GM12878 (cell line): ENCODE measurements around the gene IRGC. TPM values are rescaled to one million over a fixed set of nuclear protein-coding genes. Genes with fewer than 3 reads are reported as not detected.

Experiments used
- EGR1 ChIP-seq, 2 experiments: IDR thresholded peaks; 1 replicate in 1 of 2; 2 replicates in 1 of 2; pipeline ENCODE4 v1.6.1; 2011 to 2012; ENCODE audit warnings: low read depth in 2 of 2, low read length in 2 of 2, borderline replicate concordance in 1 of 2, mild to moderate bottlenecking in 1 of 2, moderate library complexity in 1 of 2
- FOXM1 ChIP-seq: IDR thresholded peaks from 2 replicates; pipeline ENCODE4 v1.6.1; 2012; ENCODE audit warnings: low read depth, mild to moderate bottlenecking, inconsistent platforms, low read length, moderate library complexity
- IKZF1 ChIP-seq: fragments of 450-650 bp; conservative IDR thresholded peaks from 2 replicates; pipeline ENCODE4 v1.6.1; 2017; ENCODE audit warnings: antibody characterized with exemption, mild to moderate bottlenecking
- PML ChIP-seq: IDR thresholded peaks from 2 replicates; pipeline ENCODE4 v1.6.1; 2012; ENCODE audit warnings: low read length, inconsistent platforms
- TCF12 ChIP-seq: IDR thresholded peaks from 2 replicates; pipeline ENCODE4 v1.6.1; 2011; ENCODE audit warnings: low read depth, mild to moderate bottlenecking, low read length
- YY1 ChIP-seq: IDR thresholded peaks from 2 replicates; pipeline ENCODE4 v1.6.1; 2011; ENCODE audit warnings: low read depth, mild to moderate bottlenecking, low read length
- ZSCAN29 ChIP-seq: fragments of 450-650 bp; IDR thresholded peaks from 2 replicates; pipeline ENCODE4 v1.6.1; 2017; ENCODE audit warnings: mild to moderate bottlenecking, moderate library complexity
- polyA plus RNA-seq, 11 experiments: library from polyadenylated mRNA; depleted of rRNA in 4 of 11; unstranded in 6 of 11; stranded (reverse) in 5 of 11; fragments of >200 nt; fragmentation: Nextera tagmentation in 4 of 11; fragmentation: Illumina TruSeq in 1 of 11; extraction: Ambion mirVana in 4 of 11; extraction: Trizol in 1 of 11; gene quantifications; 1 replicate in 1 of 11; 2 replicates in 10 of 11; pipeline versions ENCODE4 v1.2.1 to v1.2.3, GENCODE V29; 2011 to 2016; ENCODE audit warnings: inconsistent platforms in 2 of 11, missing spikeins in 2 of 11, low read depth in 1 of 11
- total RNA-seq, 4 experiments: library from RNA; depleted of rRNA in 3 of 4; stranded (reverse); fragments of >200 nt in 3 of 4; fragmentation: Illumina TruSeq in 1 of 4; extraction: Trizol in 1 of 4; gene quantifications; 2 replicates each; pipeline versions ENCODE4 v1.2.1 to v1.2.3, GENCODE V29; 2013 to 2021
- TF ChIP-seq, protein P1 (sequence below): fragments of 450-650 bp; IDR thresholded peaks from 2 replicates; pipeline ENCODE4 v1.6.1; 2018; ENCODE audit warnings: borderline replicate concordance, mild to moderate bottlenecking; ENCODE audit not compliant: partially characterized antibody
- TF ChIP-seq, protein P2 (sequence below): IDR thresholded peaks from 2 replicates; pipeline ENCODE4 v1.6.1; 2012; ENCODE audit warnings: low read length, inconsistent platforms

Gene IRGC
- total and polyA plus RNA-seq, 10 of the 15 experiments (the other 5 are each of a cell fraction or from before 2014, with no cell fraction given): 0.04 TPM; not detected in 9

DNA sequence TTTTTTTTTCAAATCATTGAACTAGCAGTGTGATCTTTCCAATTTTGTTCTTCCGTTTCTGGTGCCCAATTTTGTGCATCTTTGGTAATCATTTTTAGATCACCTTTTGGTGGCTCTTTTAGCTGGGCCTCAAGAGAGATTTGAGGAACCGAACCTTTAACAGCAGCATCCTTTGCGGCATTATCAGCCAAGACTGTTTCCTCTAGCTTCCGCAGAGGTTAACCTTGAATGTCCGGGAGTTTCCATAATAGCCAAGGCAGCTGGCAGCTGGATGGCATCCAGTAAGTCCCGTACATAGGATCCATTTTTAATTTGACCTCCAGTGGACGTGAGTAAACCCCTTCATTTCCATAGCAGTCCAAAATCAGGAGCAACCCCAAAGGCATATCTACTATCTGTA is 9.6 kb downstream of the IRGC start (continued):
- TF ChIP-seq EGR1 (IDR thresholded peaks at IDR 0.05; ENCODE audit: borderline replicate concordance in 1 of 2, low read depth in 2 of 2, low read length in 2 of 2): no peak
- TF ChIP-seq, protein P1, sequence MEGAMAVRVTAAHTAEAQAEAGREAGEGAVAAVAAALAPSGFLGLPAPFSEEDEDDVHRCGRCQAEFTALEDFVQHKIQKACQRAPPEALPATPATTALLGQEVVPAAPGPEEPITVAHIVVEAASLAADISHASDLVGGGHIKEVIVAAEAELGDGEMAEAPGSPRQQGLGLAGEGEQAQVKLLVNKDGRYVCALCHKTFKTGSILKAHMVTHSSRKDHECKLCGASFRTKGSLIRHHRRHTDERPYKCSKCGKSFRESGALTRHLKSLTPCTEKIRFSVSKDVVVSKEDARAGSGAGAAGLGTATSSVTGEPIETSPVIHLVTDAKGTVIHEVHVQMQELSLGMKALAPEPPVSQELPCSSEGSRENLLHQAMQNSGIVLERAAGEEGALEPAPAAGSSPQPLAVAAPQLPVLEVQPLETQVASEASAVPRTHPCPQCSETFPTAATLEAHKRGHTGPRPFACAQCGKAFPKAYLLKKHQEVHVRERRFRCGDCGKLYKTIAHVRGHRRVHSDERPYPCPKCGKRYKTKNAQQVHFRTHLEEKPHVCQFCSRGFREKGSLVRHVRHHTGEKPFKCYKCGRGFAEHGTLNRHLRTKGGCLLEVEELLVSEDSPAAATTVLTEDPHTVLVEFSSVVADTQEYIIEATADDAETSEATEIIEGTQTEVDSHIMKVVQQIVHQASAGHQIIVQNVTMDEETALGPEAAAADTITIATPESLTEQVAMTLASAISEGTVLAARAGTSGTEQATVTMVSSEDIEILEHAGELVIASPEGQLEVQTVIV: no peak
- TF ChIP-seq FOXM1: peak; percentile 80; the same call in 1 of the 2 replicates
- TF ChIP-seq YY1: 0 out of 2 replicates have a peak, but pooled peaks have one; percentile 21
- peak; percentile 43; the same call in 1 of the 2 replicates for TF ChIP-seq PML
- TF ChIP-seq, protein P2, sequence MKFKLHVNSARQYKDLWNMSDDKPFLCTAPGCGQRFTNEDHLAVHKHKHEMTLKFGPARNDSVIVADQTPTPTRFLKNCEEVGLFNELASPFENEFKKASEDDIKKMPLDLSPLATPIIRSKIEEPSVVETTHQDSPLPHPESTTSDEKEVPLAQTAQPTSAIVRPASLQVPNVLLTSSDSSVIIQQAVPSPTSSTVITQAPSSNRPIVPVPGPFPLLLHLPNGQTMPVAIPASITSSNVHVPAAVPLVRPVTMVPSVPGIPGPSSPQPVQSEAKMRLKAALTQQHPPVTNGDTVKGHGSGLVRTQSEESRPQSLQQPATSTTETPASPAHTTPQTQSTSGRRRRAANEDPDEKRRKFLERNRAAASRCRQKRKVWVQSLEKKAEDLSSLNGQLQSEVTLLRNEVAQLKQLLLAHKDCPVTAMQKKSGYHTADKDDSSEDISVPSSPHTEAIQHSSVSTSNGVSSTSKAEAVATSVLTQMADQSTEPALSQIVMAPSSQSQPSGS: peak; percentile 26; the same call in 1 of the 2 replicates
- peak; percentile 76 for TF ChIP-seq IKZF1
- TF ChIP-seq ZSCAN29: no peak
- TF ChIP-seq TCF12: peak; percentile 82
